ENCODE data around the gene RAB36. TPM values are rescaled to one million over a fixed set of nuclear protein-coding genes. Genes with fewer than 3 reads are reported as not detected.

The RAB36 gene
- total and polyA plus RNA-seq, 4 donors = 4.4 to 27.5 (median 9.6) TPM

- Histone ChIP-seq H3K9me3 (ENCODE audit: control insufficient read depth in 4 of 4, insufficient read depth in 3 of 4, low read length in 3 of 4) (no peaks in the 10 kb centered on the region), H3K4me1 (ENCODE audit: control insufficient read depth in 5 of 5, insufficient read depth in 5 of 5, low read length in 5 of 5) (peaks cover 0 to 25% (median 7%) of the 10 kb centered on the region in 5 donors), H3K27ac (ENCODE audit: low read depth in 1 of 2, low read length in 1 of 2) (no peak overlapping the region), H3K27me3 (ENCODE audit: control insufficient read depth in 3 of 3, insufficient read depth in 3 of 3, low read length in 2 of 3) (no peaks in the 10 kb centered on the region), H3K9ac (ENCODE audit: insufficient read depth in 1 of 2, low read length in 2 of 2) (no peak overlapping the region), H3K4me3 (no peak overlapping the region), H3K36me3 (ENCODE audit: control insufficient read depth in 4 of 4, insufficient read depth in 4 of 4, low read length in 4 of 4) (no peaks in the 10 kb centered on the region)
- no peak for TF ChIP-seq CTCF (IDR thresholded peaks at IDR 0.05; ENCODE audit: control extremely low read depth, extremely low read depth)
- DNase-seq = no peak
- 76 to 80% methylated on average over 8 of the region's 8 CpGs for WGBS, 2 donors
- ATAC-seq (ENCODE audit: insufficient read depth, low FRiP score) = no peak
These were observed 1.4 kb downstream of the RAB36 start for GRCh38 chr22:23146478-23147205.

- WGBS, 2 donors = 21 to 23% methylated on average over 6 of the region's 6 CpGs
- no peaks in the 10 kb centered on the region for H3K27me3 ChIP-seq (ENCODE audit: control insufficient read depth in 3 of 3, insufficient read depth in 3 of 3, low read length in 2 of 3)
- no peak overlapping the region for H3K9ac ChIP-seq (ENCODE audit: insufficient read depth in 1 of 2, low read length in 2 of 2)
- peaks cover 0 to 25% (median 7%) of the 10 kb centered on the region in 5 donors for H3K4me1 ChIP-seq (ENCODE audit: control insufficient read depth in 5 of 5, insufficient read depth in 5 of 5, low read length in 5 of 5)
- no peaks in the 10 kb centered on the region for H3K36me3 ChIP-seq (ENCODE audit: control insufficient read depth in 4 of 4, insufficient read depth in 4 of 4, low read length in 4 of 4)
- DNase-seq = peak; percentile 31 to 81 (median 73)
- no peak overlapping the region for H3K4me3 ChIP-seq
- H3K27ac ChIP-seq (ENCODE audit: low read depth in 1 of 2, low read length in 1 of 2) = no peak overlapping the region
- TF ChIP-seq CTCF (IDR thresholded peaks at IDR 0.05; ENCODE audit: control extremely low read depth, extremely low read depth) = no peak
- no peaks in the 10 kb centered on the region for H3K9me3 ChIP-seq (ENCODE audit: control insufficient read depth in 4 of 4, insufficient read depth in 3 of 4, low read length in 3 of 4)
- peak; percentile 16 for ATAC-seq (ENCODE audit: insufficient read depth, low FRiP score)
These were observed 2.5 kb downstream of the RAB36 start for GRCh38 chr22:23147617-23148387.

- Histone ChIP-seq H3K27ac (ENCODE audit: low read depth in 1 of 2, low read length in 1 of 2) (no peak overlapping the region), H3K36me3 (ENCODE audit: control insufficient read depth in 4 of 4, insufficient read depth in 4 of 4, low read length in 4 of 4) (no peaks in the 10 kb centered on the region), H3K4me3 (no peak overlapping the region), H3K4me1 (ENCODE audit: control insufficient read depth in 5 of 5, insufficient read depth in 5 of 5, low read length in 5 of 5) (peaks cover 0 to 23% (median 7%) of the 10 kb centered on the region in 5 donors), H3K27me3 (ENCODE audit: control insufficient read depth in 3 of 3, insufficient read depth in 3 of 3, low read length in 2 of 3) (no peaks in the 10 kb centered on the region), H3K9ac (ENCODE audit: insufficient read depth in 1 of 2, low read length in 2 of 2) (no peak overlapping the region), H3K9me3 (ENCODE audit: control insufficient read depth in 4 of 4, insufficient read depth in 3 of 4, low read length in 3 of 4) (no peaks in the 10 kb centered on the region)
- DNase-seq (peak in 1 of 3 donors; percentile 53), ATAC-seq (ENCODE audit: insufficient read depth, low FRiP score) (no peak)
- no peak for TF ChIP-seq CTCF (IDR thresholded peaks at IDR 0.05; ENCODE audit: control extremely low read depth, extremely low read depth)
- 75 to 87% methylated on average over 15 of the region's 15 CpGs for WGBS, 2 donors
These were observed 4.5 kb downstream of the RAB36 start for GRCh38 chr22:23149743-23150238.

Data from lung (tissue), 12 donors.